ENCODE results near the gene FIGN. TPM values are rescaled to one million over a fixed set of nuclear protein-coding genes. Genes with fewer than 3 reads are reported as not detected.

Gene FIGN
- total RNA-seq, 1 donor from 2014 or later = 12.1 TPM

GRCh38 chr2:163592954-163593622, 142.7 kb downstream of the FIGN start:
- Mint-ChIP-seq H3K36me3 (ENCODE audit: low read depth) (no peaks in the 10 kb centered on the region), H3K9me3 (ENCODE audit: low read depth) (peaks cover 2% of the 10 kb centered on the region), H3K4me1 (ENCODE audit: low read depth) (peaks cover 33% of the 10 kb centered on the region), H3K27ac (ENCODE audit: unreplicated experiment) (no peak overlapping the region), H3K27me3 (ENCODE audit: low read depth) (no peaks in the 10 kb centered on the region), H3K4me3 (ENCODE audit: unreplicated experiment) (no peak overlapping the region)
- TF ChIP-seq, protein P1, sequence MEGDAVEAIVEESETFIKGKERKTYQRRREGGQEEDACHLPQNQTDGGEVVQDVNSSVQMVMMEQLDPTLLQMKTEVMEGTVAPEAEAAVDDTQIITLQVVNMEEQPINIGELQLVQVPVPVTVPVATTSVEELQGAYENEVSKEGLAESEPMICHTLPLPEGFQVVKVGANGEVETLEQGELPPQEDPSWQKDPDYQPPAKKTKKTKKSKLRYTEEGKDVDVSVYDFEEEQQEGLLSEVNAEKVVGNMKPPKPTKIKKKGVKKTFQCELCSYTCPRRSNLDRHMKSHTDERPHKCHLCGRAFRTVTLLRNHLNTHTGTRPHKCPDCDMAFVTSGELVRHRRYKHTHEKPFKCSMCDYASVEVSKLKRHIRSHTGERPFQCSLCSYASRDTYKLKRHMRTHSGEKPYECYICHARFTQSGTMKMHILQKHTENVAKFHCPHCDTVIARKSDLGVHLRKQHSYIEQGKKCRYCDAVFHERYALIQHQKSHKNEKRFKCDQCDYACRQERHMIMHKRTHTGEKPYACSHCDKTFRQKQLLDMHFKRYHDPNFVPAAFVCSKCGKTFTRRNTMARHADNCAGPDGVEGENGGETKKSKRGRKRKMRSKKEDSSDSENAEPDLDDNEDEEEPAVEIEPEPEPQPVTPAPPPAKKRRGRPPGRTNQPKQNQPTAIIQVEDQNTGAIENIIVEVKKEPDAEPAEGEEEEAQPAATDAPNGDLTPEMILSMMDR (IDR thresholded peaks at IDR 0.05) = no peak
- no peak for DNase-seq (ENCODE audit: low spot score)

DNA sequence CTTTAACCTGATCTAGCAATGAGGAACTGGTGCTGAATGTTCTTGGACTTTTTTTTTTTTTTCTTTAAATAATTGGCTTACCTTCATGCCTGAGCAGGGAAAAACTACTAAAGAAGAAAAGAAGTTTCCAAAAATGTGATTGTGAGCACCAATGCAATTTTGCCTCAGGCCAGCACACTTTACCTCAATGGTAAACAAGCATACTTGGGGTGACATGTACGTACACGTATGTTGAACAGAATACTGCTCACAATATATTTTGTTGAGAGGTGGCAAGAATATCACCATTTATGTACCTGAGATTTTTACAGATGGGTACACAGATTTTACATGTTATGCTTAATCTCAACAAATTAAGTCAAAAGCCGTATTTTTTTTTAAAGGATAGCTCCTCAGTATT, 144.3 kb downstream of the FIGN start:
- H3K4me1 Mint-ChIP-seq (ENCODE audit: low read depth) = peaks cover 28% of the 10 kb centered on the region
- no peaks in the 10 kb centered on the region for H3K36me3 Mint-ChIP-seq (ENCODE audit: low read depth)
- TF ChIP-seq, protein P1 (IDR thresholded peaks at IDR 0.05) = no peak
- H3K4me3 Mint-ChIP-seq (ENCODE audit: unreplicated experiment) = no peak overlapping the region
- no peak for DNase-seq (ENCODE audit: low spot score)
- H3K27ac Mint-ChIP-seq (ENCODE audit: unreplicated experiment) = no peak overlapping the region
- no peaks in the 10 kb centered on the region for H3K27me3 Mint-ChIP-seq (ENCODE audit: low read depth)
- H3K9me3 Mint-ChIP-seq (ENCODE audit: low read depth) = no peaks in the 10 kb centered on the region

DNA sequence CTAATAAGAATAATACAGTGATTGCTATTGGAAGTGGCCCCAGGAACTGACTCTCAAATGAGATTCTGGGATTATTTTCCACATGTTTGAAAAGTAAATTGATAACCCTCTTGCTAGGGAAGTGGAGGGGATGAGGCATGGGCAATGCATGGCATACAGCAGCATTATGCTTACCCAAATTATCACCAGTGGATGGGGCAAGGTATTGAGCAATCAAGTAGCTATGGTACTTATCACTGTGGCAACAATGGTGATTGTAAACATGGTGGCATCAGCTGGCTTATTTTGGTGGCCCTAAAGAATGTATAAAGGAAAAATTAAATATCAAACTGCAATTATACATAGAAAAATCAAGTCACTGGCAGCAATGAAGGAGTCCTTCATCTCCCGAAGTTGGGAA, 155.1 kb downstream of the FIGN start:
- Mint-ChIP-seq H3K27ac (ENCODE audit: unreplicated experiment) (no peak overlapping the region), H3K4me1 (ENCODE audit: low read depth) (no peaks in the 10 kb centered on the region), H3K4me3 (ENCODE audit: unreplicated experiment) (no peak overlapping the region), H3K27me3 (ENCODE audit: low read depth) (no peaks in the 10 kb centered on the region), H3K9me3 (ENCODE audit: low read depth) (no peaks in the 10 kb centered on the region), H3K36me3 (ENCODE audit: low read depth) (no peaks in the 10 kb centered on the region)
- DNase-seq (ENCODE audit: low spot score) = no peak
- TF ChIP-seq, protein P1 (IDR thresholded peaks at IDR 0.05) = no peak

- no peak for DNase-seq (ENCODE audit: low spot score)
- H3K36me3 Mint-ChIP-seq (ENCODE audit: low read depth) = no peaks in the 10 kb centered on the region
- no peaks in the 10 kb centered on the region for H3K9me3 Mint-ChIP-seq (ENCODE audit: low read depth)
- no peak overlapping the region for H3K27ac Mint-ChIP-seq (ENCODE audit: unreplicated experiment)
- no peaks in the 10 kb centered on the region for H3K27me3 Mint-ChIP-seq (ENCODE audit: low read depth)
- TF ChIP-seq, protein P1 (IDR thresholded peaks at IDR 0.05) = no peak
- H3K4me3 Mint-ChIP-seq (ENCODE audit: unreplicated experiment) = no peak overlapping the region
- no peaks in the 10 kb centered on the region for H3K4me1 Mint-ChIP-seq (ENCODE audit: low read depth)
Measured at GRCh38 chr2:163574309-163574708, 161.5 kb downstream of the FIGN start.

DNA sequence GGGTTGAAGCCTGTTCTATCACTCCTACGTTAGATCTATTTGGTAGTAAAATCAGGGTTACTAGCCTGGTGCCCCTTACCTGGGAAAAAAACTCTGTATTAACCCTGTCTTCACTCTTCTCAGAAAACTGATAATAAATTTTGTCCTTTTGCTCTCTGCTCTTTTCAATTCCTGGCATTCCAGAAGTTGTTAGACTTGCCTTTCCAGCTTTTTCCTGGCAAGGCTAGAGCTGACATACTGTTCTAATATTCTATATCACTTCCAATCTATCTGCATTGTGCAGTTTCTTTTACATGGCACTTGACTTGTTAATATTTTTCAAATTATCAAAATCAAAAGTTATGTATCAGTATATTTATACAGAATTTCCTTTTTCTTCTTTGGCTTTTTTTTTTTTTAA, 162.2 kb downstream of the FIGN start:
- H3K4me3 Mint-ChIP-seq (ENCODE audit: unreplicated experiment) = no peak overlapping the region
- no peaks in the 10 kb centered on the region for H3K36me3 Mint-ChIP-seq (ENCODE audit: low read depth)
- H3K9me3 Mint-ChIP-seq (ENCODE audit: low read depth) = no peaks in the 10 kb centered on the region
- H3K4me1 Mint-ChIP-seq (ENCODE audit: low read depth) = no peaks in the 10 kb centered on the region
- no peak for DNase-seq (ENCODE audit: low spot score)
- H3K27me3 Mint-ChIP-seq (ENCODE audit: low read depth) = no peaks in the 10 kb centered on the region
- TF ChIP-seq, protein P1 (IDR thresholded peaks at IDR 0.05) = no peak
- H3K27ac Mint-ChIP-seq (ENCODE audit: unreplicated experiment) = no peak overlapping the region
